HEK293T (cell line): Measurements from ENCODE around the gene MYLK.

Experiments
- CTCF ChIA-PET: fragments of 350-600 bp; formaldehyde crosslinking; extraction: SDS; loops from one replicate; lab custom pipeline; 2021; ENCODE audit warnings: antibody characterized with exemption, inconsistent platforms; lab: Yijun Ruan, JAX
- POLR2A ChIA-PET: fragments of 350-600 bp; formaldehyde crosslinking; extraction: SDS; loops from one replicate; lab custom pipeline; 2020; ENCODE audit warnings: antibody characterized with exemption, inconsistent platforms; lab: Yijun Ruan, JAX
- DNase-seq: peaks from one replicate; pipeline ENCODE4 v3.0.0; 2012; ENCODE audit warnings: mixed read lengths; ENCODE audit errors: extremely low spot score
- ARNT ChIP-seq: fragments of 450-650 bp; IDR thresholded peaks from 2 replicates; pipeline ENCODE4 v1.6.1; 2017; ENCODE audit warnings: mild to moderate bottlenecking
- BHLHE40 ChIP-seq: fragments of 450-650 bp; IDR thresholded peaks from 2 replicates; pipeline ENCODE4 v1.6.1; 2016; ENCODE audit warnings: mild to moderate bottlenecking, moderate library complexity, borderline replicate concordance
- CTBP1 ChIP-seq: fragments of 450-650 bp; IDR thresholded peaks from 2 replicates; pipeline ENCODE4 v1.6.1; 2016; ENCODE audit warnings: borderline replicate concordance
- ELF4 ChIP-seq: fragments of 450-650 bp; IDR thresholded peaks from 2 replicates; pipeline ENCODE4 v1.6.1; 2017; ENCODE audit warnings: antibody characterized with exemption
- FOXA1 ChIP-seq: fragments of 450-650 bp; IDR thresholded peaks from 2 replicates; pipeline ENCODE4 v1.6.1; 2016; ENCODE audit warnings: mild to moderate bottlenecking
- FOXK2 ChIP-seq: fragments of 450-650 bp; IDR thresholded peaks from 2 replicates; pipeline ENCODE4 v1.6.1; 2016; ENCODE audit warnings: mild to moderate bottlenecking
- FOXM1 ChIP-seq: fragments of 450-650 bp; IDR thresholded peaks from 2 replicates; pipeline ENCODE4 v1.6.1; 2017; ENCODE audit warnings: mild to moderate bottlenecking, borderline replicate concordance
- HDGF ChIP-seq: fragments of 450-650 bp; IDR thresholded peaks from 2 replicates; pipeline ENCODE4 v1.6.1; 2017; ENCODE audit warnings: antibody characterized with exemption, borderline replicate concordance
- L3MBTL2 ChIP-seq: fragments of 450-650 bp; conservative IDR thresholded peaks from 2 replicates; pipeline ENCODE4 v1.6.1; 2016; ENCODE audit warnings: mild to moderate bottlenecking
- LEF1 ChIP-seq: fragments of 450-650 bp; IDR thresholded peaks from 2 replicates; pipeline ENCODE4 v1.6.1; 2017; ENCODE audit warnings: mild to moderate bottlenecking, borderline replicate concordance
- NFRKB ChIP-seq: fragments of 450-650 bp; IDR thresholded peaks from 2 replicates; pipeline ENCODE4 v1.6.1; 2016; ENCODE audit warnings: mild to moderate bottlenecking, moderate library complexity
- SP1 ChIP-seq: fragments of 450-650 bp; IDR thresholded peaks from 2 replicates; pipeline ENCODE4 v1.6.1; 2017
- SUZ12 ChIP-seq: fragments of 450-650 bp; IDR thresholded peaks from 2 replicates; pipeline ENCODE4 v1.6.1; 2016; ENCODE audit warnings: mild to moderate bottlenecking
- TARDBP ChIP-seq: fragments of 450-650 bp; IDR thresholded peaks from 2 replicates; pipeline ENCODE4 v1.6.1; 2016
- ZNF384 ChIP-seq: fragments of 450-650 bp; IDR thresholded peaks from 2 replicates; pipeline ENCODE4 v1.6.1; 2016
- TF ChIP-seq, protein P1 (sequence below): fragments of 450-650 bp; IDR thresholded peaks from 2 replicates; pipeline ENCODE4 v1.6.1; 2016

MYLK gene

DNA sequence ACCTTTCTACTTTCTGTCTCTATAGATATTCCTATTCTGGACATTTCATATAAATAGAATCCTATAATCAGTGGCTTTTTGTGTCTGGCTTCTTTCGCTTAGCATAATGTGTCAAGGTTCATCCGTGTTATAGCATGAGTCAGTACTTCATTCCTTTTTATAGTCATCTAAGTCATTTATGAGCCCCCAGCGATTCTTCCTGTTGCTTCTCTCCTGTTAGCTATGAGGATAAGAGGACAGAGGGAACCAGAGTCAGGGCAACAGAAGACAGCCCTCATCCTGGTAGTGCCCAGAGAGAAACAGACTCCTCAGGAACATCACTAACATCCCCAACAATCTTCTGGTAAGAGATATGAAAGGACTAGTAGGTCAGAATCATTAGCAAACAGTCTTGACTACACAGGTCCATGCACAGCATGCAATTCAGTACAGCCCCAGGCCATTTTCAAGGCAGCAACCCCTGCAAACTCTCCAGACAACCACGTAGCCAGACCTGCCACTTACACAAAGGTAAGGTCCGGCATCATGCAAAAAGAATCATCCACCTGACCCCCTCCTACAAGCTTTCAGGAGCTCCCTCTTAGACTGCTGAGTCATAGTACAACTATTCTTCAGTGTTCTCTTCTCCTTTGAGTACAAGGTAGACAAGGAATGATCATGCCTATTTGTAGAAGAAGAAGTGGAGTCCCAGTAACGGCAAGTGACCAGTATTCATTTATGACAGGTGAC, 91.5 kb downstream of the MYLK start:
- POLR2A ChIA-PET: no interaction called here

DNA sequence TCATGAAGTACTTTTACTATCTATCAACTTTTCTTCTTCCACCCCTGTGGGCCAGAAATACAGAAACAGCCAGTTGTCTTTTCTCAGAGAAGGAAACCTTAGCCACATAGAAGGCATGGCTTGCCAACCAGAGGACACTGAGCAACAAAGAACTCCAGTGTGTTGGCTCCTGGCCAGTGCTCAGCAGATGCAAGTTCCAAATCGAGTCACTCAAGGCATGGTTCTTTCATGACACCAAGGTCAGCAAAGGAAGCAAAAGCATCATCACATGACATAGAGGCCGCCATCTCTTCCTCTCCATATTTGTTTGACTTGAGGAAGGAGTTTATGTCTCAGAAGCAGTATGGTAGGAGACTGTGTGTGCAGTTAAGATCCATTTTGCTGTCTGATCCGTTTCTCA, 92.2 kb downstream of the MYLK start:
- CTCF ChIA-PET: no interaction called here
- POLR2A ChIA-PET: no interaction called here
- TF ChIP-seq HDGF (no peak), NFRKB (no peak), FOXA1 (no peak), ARNT (no peak)
- TF ChIP-seq, protein P1, sequence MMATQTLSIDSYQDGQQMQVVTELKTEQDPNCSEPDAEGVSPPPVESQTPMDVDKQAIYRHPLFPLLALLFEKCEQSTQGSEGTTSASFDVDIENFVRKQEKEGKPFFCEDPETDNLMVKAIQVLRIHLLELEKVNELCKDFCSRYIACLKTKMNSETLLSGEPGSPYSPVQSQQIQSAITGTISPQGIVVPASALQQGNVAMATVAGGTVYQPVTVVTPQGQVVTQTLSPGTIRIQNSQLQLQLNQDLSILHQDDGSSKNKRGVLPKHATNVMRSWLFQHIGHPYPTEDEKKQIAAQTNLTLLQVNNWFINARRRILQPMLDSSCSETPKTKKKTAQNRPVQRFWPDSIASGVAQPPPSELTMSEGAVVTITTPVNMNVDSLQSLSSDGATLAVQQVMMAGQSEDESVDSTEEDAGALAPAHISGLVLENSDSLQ: no peak
- DNase-seq: no peak

More for the DNA sequence above, 91.5 kb downstream of the MYLK start:
- no peak for DNase-seq
- TF ChIP-seq SP1: no peak
- TF ChIP-seq HDGF: no peak
- TF ChIP-seq, protein P1: no peak
- TF ChIP-seq FOXM1: no peak
- no peak for TF ChIP-seq ELF4
- CTCF ChIA-PET: no interaction called here

DNA sequence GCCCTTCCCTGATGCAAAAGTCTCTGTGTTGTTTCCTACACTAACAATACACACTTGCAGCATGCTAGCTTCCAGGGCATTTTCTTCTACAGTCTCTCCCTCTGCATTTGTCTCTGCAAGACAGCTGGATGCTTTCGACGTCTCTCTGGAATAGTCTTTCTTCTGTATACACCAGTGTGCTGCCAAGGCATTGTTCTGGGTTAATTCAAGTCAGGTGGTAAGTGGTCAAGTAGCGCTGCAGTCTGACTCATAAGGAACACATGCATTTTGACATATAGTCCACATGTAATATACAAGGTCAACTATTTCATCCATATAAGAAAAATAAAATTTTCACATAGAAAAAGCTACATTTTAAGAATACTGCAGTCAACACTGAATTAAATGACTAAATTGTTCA, 92.7 kb downstream of the MYLK start:
- ChIA-PET POLR2A (no interaction called here), CTCF (no interaction called here)
- DNase-seq: no peak
- TF ChIP-seq FOXM1: no peak
- no peak for TF ChIP-seq BHLHE40
- no peak for TF ChIP-seq SP1
- no peak for TF ChIP-seq SUZ12
- no peak for TF ChIP-seq LEF1
- no peak for TF ChIP-seq HDGF
- TF ChIP-seq ARNT: no peak
- TF ChIP-seq ELF4: no peak
- TF ChIP-seq, protein P1: no peak
- no peak for TF ChIP-seq TARDBP
- TF ChIP-seq FOXK2: no peak
- no peak for TF ChIP-seq NFRKB
- TF ChIP-seq ZNF384: no peak
- no peak for TF ChIP-seq L3MBTL2

DNA sequence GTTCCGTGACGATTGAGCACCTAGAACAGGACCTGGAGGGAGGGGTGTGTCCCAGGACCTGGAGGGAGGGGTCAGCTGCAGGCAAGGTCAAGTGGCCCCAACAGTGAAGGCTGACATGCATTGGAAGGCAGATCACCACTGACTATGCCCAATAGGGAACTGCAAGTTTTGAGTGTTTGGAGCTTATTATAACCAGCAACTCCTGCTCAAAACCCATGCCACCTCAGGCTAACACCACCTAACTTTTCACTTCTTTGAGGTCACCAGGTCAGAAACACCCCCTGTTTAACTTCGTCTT, 93.1 kb downstream of the MYLK start:
- no peak for DNase-seq
- POLR2A ChIA-PET: no interaction called here
- CTCF ChIA-PET: no interaction called here
- TF ChIP-seq ELF4 (no peak), SUZ12 (no peak), FOXK2 (no peak)

DNA sequence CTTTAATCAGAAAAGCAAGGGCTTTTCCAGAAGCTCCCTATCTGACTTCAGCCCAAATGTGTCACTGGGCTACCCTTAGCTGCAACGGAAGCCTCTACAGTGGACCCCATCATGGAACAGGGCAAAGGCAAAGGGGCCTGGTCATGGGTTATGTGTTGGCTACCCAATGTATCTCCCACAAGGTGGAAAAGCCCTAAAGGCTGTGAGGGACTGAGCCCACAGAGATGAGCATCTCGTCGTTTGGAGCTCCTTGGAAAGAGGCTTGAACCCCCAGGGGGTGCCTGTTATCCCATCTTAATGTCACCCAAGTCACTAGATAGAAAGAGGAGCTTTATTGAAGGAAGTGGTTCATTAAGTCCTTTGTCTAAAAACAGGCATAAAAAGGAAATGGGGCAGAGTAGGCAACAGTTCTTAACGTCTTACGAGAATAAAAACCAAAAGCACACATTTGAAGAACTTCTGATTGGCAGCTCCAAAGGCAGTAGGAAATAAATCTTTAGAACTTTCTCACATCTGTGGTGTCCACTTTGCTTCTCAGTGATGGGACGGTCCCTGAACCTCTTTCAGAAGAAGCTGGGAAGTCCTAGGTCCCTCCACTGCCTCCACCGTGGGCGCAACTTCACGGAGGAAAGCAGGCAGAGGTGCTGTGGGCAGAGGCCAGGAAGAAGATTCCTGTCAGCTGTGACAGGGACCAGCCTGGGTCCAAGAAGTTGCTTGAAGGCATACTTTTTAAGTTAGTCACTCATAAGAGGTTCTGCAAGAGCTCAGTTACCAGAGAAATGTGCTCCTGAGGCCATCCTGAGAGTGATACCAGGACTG, 93.7 kb downstream of the MYLK start:
- POLR2A ChIA-PET: no interaction called here
- no peak for DNase-seq
- CTCF ChIA-PET: no interaction called here
- TF ChIP-seq SUZ12 (no peak), SP1 (no peak), CTBP1 (no peak), TARDBP (no peak), ELF4 (no peak), ZNF384 (no peak), FOXA1 (no peak), HDGF (no peak), ARNT (no peak), FOXM1 (no peak), FOXK2 (no peak), BHLHE40 (no peak)
- TF ChIP-seq, protein P1: no peak

DNA sequence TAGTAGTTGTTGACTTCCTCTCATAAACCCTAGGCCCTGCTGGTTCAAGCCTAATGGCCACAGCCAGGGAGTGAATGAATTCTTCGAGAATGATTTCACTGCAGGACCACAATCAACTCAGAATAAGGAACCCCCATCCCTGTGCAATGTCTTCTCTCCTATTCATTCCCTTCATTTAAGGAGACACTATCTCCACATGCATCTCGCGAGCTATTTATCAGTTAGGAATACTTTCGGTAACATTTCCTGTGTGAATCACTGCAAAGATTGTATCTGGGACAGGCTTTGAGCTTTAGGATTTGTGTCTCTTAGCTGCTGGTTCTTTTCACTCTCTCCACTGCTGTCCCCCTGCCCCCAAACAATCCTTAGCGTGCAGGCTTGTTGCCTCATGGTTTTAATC, 94.4 kb downstream of the MYLK start:
- CTCF ChIA-PET: no interaction called here
- POLR2A ChIA-PET: no interaction called here
- no peak for TF ChIP-seq CTBP1
- TF ChIP-seq SUZ12: no peak
- no peak for TF ChIP-seq FOXM1
- no peak for TF ChIP-seq L3MBTL2
- no peak for DNase-seq
